Measurements from ENCODE around the gene YIF1B. TPM values are rescaled to one million over a fixed set of nuclear protein-coding genes. Genes with fewer than 3 reads are reported as not detected.
"Not testable (repeated sequence)": the region's sequence is repeated elsewhere in the genome, so short reads cannot be mapped to it uniquely, and the experiment has no call there.

Gene YIF1B
- total RNA-seq, 4 donors from 2014 or later = 15.0 to 24.5 (median 18.4) TPM

- in situ Hi-C loops (cut with MboI; ENCODE audit: low pct_ligation_motif_present in 1 of 4, low pct_unique_long_range_greater_than_20kb in 1 of 4, low sequenced_read_pairs in 3 of 4) = loop anchor here (25.0 kb wide), 2 partner anchors 435 to 460 kb away; partner anchors contain the start of genes SIPA1L3 (in 3 of the 4) and WDR87 (in 3 of the 4)
- Histone ChIP-seq H3K27ac (no peak overlapping the region), H3K4me3 (no peak overlapping the region), H3K36me3 (no peaks in the 10 kb centered on the region), H3K9me3 (no peaks in the 10 kb centered on the region), H3K27me3 (no peaks in the 10 kb centered on the region), H3K4me1 (no peaks in the 10 kb centered on the region)
- TF ChIP-seq POLR2A (IDR thresholded peaks at IDR 0.05) = no peak
- no peak for TF ChIP-seq POLR2AphosphoS5 (IDR thresholded peaks at IDR 0.05)
- TF ChIP-seq CTCF (IDR thresholded peaks at IDR 0.05) = no peak
- TF ChIP-seq EP300 (IDR thresholded peaks at IDR 0.05; ENCODE audit: low read depth) = no peak
- intact Hi-C loops (cut with DNase I; ENCODE audit: low total_unique reads) = no loop called here
- 78 to 93% methylated on average over 2 to 4 of the region's 4 CpGs for WGBS, 2 donors (ENCODE audit: low coverage in 1 of 2)
- no peak for DNase-seq
Measured at GRCh38 chr19:38346837-38347236, 31.1 kb upstream of the YIF1B start.

GRCh38 chr19:38340927-38341326 is 25.2 kb upstream of the YIF1B start:
- TF ChIP-seq POLR2A (IDR thresholded peaks at IDR 0.05) (no peak), CTCF (IDR thresholded peaks at IDR 0.05) (no peak), EP300 (IDR thresholded peaks at IDR 0.05; ENCODE audit: low read depth) (no peak), POLR2AphosphoS5 (IDR thresholded peaks at IDR 0.05) (no peak)
- intact Hi-C loops (cut with DNase I; ENCODE audit: low total_unique reads) (loop anchor here (5.0 kb wide), 1 partner anchor 969 kb away; the partner anchor contains the start of gene ZNF527), in situ Hi-C loops (cut with MboI; ENCODE audit: low pct_ligation_motif_present in 1 of 4, low pct_unique_long_range_greater_than_20kb in 1 of 4, low sequenced_read_pairs in 3 of 4) (loop anchor here (25.0 kb wide), 2 partner anchors 429 to 454 kb away; partner anchors contain the start of genes SIPA1L3 (in 3 of the 4) and WDR87 (in 3 of the 4))
- no peak overlapping the region for H3K27ac ChIP-seq
- no peaks in the 10 kb centered on the region for H3K36me3 ChIP-seq
- DNase-seq = no peak
- no peaks in the 10 kb centered on the region for H3K27me3 ChIP-seq
- 94% methylated on average over 2 of the region's 2 CpGs for WGBS, 2 donors (ENCODE audit: low coverage in 1 of 2)
- H3K4me1 ChIP-seq = peaks cover 5 to 16% (median 6%) of the 10 kb centered on the region in 4 donors
- no peaks in the 10 kb centered on the region for H3K9me3 ChIP-seq
- no peak overlapping the region for H3K4me3 ChIP-seq

GRCh38 chr19:38339011-38339410 is 23.3 kb upstream of the YIF1B start:
- DNase-seq; H3K36me3 ChIP-seq; H3K4me3 ChIP-seq; H3K9me3 ChIP-seq; intact Hi-C loops (cut with DNase I; ENCODE audit: low total_unique reads); H3K27me3 ChIP-seq; H3K27ac ChIP-seq: not testable (repeated sequence)
- in situ Hi-C loops (cut with MboI; ENCODE audit: low pct_ligation_motif_present in 1 of 4, low pct_unique_long_range_greater_than_20kb in 1 of 4, low sequenced_read_pairs in 3 of 4) = loop anchor here (25.0 kb wide), 2 partner anchors 427 to 452 kb away; partner anchors contain the start of genes SIPA1L3 (in 3 of the 4) and WDR87 (in 3 of the 4)
- peaks cover 5 to 22% (median 7%) of the 10 kb centered on the region in 4 donors for H3K4me1 ChIP-seq
- WGBS, 2 donors (ENCODE audit: low coverage in 1 of 2) = 65 to 68% methylated on average over 2 to 4 of the region's 4 CpGs

GRCh38 chr19:38337360-38337653 is 21.6 kb upstream of the YIF1B start:
- H3K4me3 ChIP-seq = peak overlapping the region; percentile 17 to 92 (median 72)
- intact Hi-C loops (cut with DNase I; ENCODE audit: low total_unique reads) (no loop called here), in situ Hi-C loops (cut with MboI; ENCODE audit: low pct_ligation_motif_present in 1 of 4, low pct_unique_long_range_greater_than_20kb in 1 of 4, low sequenced_read_pairs in 3 of 4) (loop anchor here (25.0 kb wide), 2 partner anchors 425 to 450 kb away; partner anchors contain the start of genes SIPA1L3 (in 3 of the 4) and WDR87 (in 3 of the 4))
- H3K9me3 ChIP-seq = no peaks in the 10 kb centered on the region
- H3K27ac ChIP-seq = peak overlapping the region; percentile 98 to 100 (median 99)
- TF ChIP-seq POLR2AphosphoS5 (IDR thresholded peaks at IDR 0.05) (no peak), EP300 (IDR thresholded peaks at IDR 0.05; ENCODE audit: low read depth) (no peak), CTCF (IDR thresholded peaks at IDR 0.05) (no peak), POLR2A (IDR thresholded peaks at IDR 0.05) (no peak)
- DNase-seq = no peak
- no peaks in the 10 kb centered on the region for H3K36me3 ChIP-seq
- H3K4me1 ChIP-seq = peaks cover 5 to 22% (median 7%) of the 10 kb centered on the region in 4 donors
- H3K27me3 ChIP-seq = no peaks in the 10 kb centered on the region
- WGBS, 2 donors (ENCODE audit: low coverage in 1 of 2) = 0 to 60% methylated on average over 1 to 10 of the region's 10 CpGs
